Glutamatergic neuron (in vitro differentiated cells): Measurements from ENCODE around the gene DTX4. TPM values are rescaled to one million over a fixed set of nuclear protein-coding genes. Genes with fewer than 3 reads are reported as not detected.

Experiments
- DNase-seq: peaks from one replicate; pipeline ENCODE4 v3.0.0; 2022
- H3K27ac Mint-ChIP-seq: one replicate; pipeline ENCODE4 v1.8.0; 2020; ENCODE audit warnings: mild to moderate bottlenecking, mixed read lengths, inconsistent platforms; ENCODE audit not compliant: unreplicated experiment
- H3K27me3 Mint-ChIP-seq: one replicate; pipeline ENCODE4 v1.8.0; 2020; ENCODE audit warnings: mild to moderate bottlenecking, moderate library complexity, mixed read lengths, inconsistent platforms; ENCODE audit not compliant: unreplicated experiment
- H3K36me3 Mint-ChIP-seq: one replicate; pipeline ENCODE4 v1.8.0; 2020; ENCODE audit warnings: mild to moderate bottlenecking, mixed read lengths, inconsistent platforms; ENCODE audit not compliant: unreplicated experiment
- H3K4me1 Mint-ChIP-seq: one replicate; pipeline ENCODE4 v1.8.0; 2020; ENCODE audit warnings: mild to moderate bottlenecking, low read depth, mixed read lengths, inconsistent platforms; ENCODE audit not compliant: unreplicated experiment
- H3K4me3 Mint-ChIP-seq: one replicate; pipeline ENCODE4 v1.8.0; 2020; ENCODE audit warnings: mild to moderate bottlenecking, mixed read lengths, inconsistent platforms; ENCODE audit not compliant: unreplicated experiment
- H3K9me3 Mint-ChIP-seq: one replicate; pipeline ENCODE4 v1.8.0; 2020; ENCODE audit warnings: mild to moderate bottlenecking, moderate library complexity, mixed read lengths, inconsistent platforms; ENCODE audit not compliant: unreplicated experiment
- total RNA-seq: library from RNA; stranded (reverse); fragmentation: NEBNext Ultra II Directional; extraction: Animal tissue kit (Norgen Biotek cat#: 25700); gene quantifications from one replicate; pipeline ENCODE4 v1.2.1, GENCODE V29; 2021; ENCODE audit not compliant: unreplicated experiment
- TF ChIP-seq, protein P1 (sequence below): fragments of 200-600 bp; sonication (generic); IDR thresholded peaks from one replicate; pipeline ENCODE4 v1.5.0; 2021; ENCODE audit not compliant: partially characterized antibody, unreplicated experiment

The DTX4 gene
- total RNA-seq, 1 donor from 2014 or later: 4.1 TPM

DNA sequence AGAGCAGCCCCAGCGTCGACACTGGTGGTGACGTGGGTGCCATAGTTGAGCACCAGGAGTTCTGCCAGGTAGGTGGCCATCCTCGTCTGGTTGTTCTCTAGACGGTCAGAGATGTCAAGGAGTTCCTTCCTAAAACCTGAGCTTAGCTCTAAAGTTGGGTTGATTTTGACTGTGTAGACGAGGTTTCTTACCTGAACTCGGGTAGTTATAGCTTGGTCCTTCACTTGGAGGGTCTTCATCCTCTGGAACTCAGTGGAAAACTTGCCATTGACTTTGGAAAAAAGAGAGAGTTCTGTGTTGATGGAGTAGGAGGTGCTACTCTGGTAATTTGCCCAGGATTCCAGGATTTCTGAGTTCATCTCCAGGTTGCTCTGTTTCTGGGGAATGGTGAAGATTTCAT, 40.3 kb downstream of the DTX4 start:
- Mint-ChIP-seq H3K36me3 (no peaks in the 10 kb centered on the region), H3K4me3 (no peak overlapping the region), H3K27ac (no peak overlapping the region), H3K9me3 (no peaks in the 10 kb centered on the region), H3K4me1 (no peaks in the 10 kb centered on the region), H3K27me3 (no peaks in the 10 kb centered on the region)
- no peak for DNase-seq
- TF ChIP-seq, protein P1, sequence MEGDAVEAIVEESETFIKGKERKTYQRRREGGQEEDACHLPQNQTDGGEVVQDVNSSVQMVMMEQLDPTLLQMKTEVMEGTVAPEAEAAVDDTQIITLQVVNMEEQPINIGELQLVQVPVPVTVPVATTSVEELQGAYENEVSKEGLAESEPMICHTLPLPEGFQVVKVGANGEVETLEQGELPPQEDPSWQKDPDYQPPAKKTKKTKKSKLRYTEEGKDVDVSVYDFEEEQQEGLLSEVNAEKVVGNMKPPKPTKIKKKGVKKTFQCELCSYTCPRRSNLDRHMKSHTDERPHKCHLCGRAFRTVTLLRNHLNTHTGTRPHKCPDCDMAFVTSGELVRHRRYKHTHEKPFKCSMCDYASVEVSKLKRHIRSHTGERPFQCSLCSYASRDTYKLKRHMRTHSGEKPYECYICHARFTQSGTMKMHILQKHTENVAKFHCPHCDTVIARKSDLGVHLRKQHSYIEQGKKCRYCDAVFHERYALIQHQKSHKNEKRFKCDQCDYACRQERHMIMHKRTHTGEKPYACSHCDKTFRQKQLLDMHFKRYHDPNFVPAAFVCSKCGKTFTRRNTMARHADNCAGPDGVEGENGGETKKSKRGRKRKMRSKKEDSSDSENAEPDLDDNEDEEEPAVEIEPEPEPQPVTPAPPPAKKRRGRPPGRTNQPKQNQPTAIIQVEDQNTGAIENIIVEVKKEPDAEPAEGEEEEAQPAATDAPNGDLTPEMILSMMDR: no peak

DNA sequence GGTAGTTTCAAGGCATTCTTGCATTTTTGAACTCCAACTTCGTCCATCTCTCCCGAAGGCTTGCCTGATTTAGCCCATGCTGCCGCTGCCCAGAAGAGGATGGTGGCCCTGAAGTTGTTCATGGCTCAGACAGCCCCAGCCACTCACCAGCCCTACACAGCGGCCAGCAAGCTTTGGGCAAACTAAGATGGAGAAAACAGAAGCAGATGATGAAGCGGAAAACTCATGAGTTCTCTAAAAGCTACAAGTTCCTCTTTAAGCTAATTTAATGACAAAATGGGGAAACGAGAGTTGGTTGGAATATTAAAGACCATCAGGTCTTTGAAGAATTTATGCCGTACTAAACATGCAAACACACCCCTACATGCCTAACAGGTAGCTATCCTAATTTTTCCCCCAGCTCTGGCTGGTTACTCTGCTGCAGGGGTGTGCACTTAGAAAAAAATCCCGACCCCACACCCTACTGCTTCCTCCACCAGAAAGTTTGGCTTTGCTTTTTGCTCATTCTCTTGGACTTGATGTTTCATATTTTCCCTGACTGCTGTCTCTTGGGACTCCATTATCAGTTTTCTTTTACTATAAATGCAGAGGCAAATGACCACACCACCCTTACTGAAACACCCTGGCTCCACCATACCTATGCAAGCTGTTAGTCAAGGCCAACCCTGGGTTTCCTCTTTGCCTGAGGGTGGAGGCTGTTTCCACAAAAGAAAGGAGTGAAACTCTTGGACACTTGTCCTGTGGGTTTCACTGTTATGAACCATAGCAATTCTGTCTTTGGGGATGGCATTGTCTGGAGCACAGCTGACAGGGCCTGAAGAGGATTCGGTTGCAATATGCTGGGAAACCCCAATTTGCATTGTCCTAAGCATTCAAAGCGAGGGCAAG, 41.1 kb downstream of the DTX4 start, which contains the start of gene MPEG1:
MPEG1 (minus strand) TSS at position 184 of the 888 bp plus-strand sequence; CDS start at position 122, 62 bp downstream.
- no peak within 1 kb of the TSS for H3K27ac Mint-ChIP-seq
- H3K9me3 Mint-ChIP-seq: no peaks in the 10 kb centered on the region
- no peaks in the 10 kb centered on the region for H3K4me1 Mint-ChIP-seq
- no peak for DNase-seq
- H3K27me3 Mint-ChIP-seq: no peaks in the 10 kb centered on the region
- TF ChIP-seq, protein P1: no peak
- no peaks in the 10 kb centered on the region for H3K36me3 Mint-ChIP-seq
- no peak within 1 kb of the TSS for H3K4me3 Mint-ChIP-seq

DNA sequence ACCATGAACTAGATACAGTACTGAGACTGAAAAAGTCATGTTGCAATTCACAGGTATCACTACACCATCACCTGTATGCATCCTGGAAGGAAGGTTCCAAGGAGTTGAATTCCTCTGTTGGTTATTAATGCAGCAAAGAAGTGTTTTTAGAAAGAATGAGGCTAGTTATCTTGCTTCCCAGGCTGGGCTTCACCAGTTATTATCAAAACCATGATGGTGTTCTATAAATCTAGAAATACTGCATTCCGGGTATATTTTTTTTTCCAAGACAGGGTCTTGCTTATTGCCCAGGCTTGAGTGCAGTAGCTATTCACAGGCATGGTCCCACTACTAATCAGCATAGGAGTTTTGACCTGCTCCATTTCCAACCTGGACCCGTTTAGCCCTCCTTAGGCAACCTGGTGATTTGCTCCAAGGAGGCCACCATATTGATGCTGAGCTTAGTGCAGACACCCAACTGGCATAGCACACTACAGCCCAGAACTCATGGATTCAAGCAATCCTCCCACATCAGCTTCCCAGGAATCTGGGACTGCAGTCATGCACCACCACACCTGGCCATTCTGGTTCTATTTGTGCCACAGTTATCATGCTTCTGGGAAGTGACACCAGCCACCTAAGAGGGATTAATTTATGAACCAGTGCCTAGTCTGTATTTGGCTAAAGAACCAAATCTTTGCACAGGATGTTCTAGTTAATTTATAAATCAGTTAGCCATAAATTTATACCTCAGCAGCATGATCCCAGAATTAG, 42.4 kb downstream of the DTX4 start:
- TF ChIP-seq, protein P1: no peak
- no peak for DNase-seq
- Mint-ChIP-seq H3K27me3 (no peaks in the 10 kb centered on the region), H3K9me3 (no peaks in the 10 kb centered on the region), H3K4me1 (no peaks in the 10 kb centered on the region), H3K36me3 (no peaks in the 10 kb centered on the region), H3K27ac (no peak overlapping the region), H3K4me3 (no peak overlapping the region)

DNA sequence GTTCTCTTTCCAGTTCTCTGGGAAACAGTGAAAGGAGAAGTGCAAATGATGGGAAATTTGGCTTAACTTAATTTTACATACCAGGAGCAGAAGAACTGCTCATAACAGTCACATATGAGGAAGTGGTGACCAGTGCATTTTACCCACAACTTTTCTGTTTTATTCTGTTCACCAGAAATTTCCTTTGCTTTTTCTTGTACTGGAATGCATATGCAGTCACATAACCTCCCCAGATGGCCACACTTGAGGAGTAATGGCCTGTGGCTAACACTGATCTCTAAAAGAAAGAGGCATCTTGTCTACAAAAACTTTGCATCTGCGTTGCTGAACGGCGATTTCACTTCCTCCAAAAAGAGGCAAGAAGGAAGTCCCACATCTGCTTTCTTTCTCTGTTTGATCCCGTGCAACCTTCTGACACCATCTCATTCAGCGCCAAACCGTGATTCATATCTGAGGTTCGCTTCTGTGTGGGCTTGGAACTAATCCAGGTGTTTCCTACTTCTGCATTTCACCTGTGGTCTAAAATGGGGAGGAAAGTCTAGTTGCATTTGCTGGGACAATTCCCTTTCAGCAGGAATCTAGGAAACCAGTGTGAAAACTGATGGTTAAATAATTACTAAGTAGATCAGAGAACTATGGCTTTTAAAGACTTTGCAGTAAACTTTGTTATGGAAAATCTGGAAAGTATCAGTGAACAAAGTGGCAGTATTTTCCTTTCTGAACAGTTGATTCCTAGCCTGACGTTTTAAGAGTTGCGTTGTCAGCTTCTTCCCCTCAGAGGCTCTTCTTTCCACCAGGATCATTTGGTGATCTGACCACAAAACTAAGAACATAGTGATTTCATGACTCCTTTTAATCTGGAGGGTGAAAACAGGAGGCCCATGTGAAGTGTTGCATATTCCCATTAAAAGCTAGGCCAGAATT, 45.0 kb downstream of the DTX4 start:
- Mint-ChIP-seq H3K4me3 (no peak overlapping the region), H3K4me1 (no peaks in the 10 kb centered on the region), H3K36me3 (no peaks in the 10 kb centered on the region), H3K27ac (no peak overlapping the region), H3K27me3 (no peaks in the 10 kb centered on the region), H3K9me3 (no peaks in the 10 kb centered on the region)
- TF ChIP-seq, protein P1: no peak
- no peak for DNase-seq
